Ectodermal cell (in vitro differentiated cells): ENCODE results near the gene LRRC52.
"Not testable (repeated sequence)": the region's sequence is repeated elsewhere in the genome, so short reads cannot be mapped to it uniquely, and the experiment has no call there.

ENCODE experiments used
- H3K27ac ChIP-seq: 2 replicates; pipeline ENCODE4 v1.7.0; 2013; ENCODE audit warnings: mild to moderate bottlenecking, low read depth, low read length; ENCODE audit not compliant: insufficient read depth, poor library complexity, severe bottlenecking
- H3K27me3 ChIP-seq: 2 replicates; pipeline ENCODE4 v1.7.0; 2013; ENCODE audit warnings: mild to moderate bottlenecking, low read length; ENCODE audit not compliant: insufficient read depth, control insufficient read depth, poor library complexity, severe bottlenecking
- H3K36me3 ChIP-seq: one replicate; pipeline ENCODE4 v1.7.0; 2013; ENCODE audit warnings: low read length; ENCODE audit not compliant: control insufficient read depth, insufficient read depth
- H3K4me1 ChIP-seq: one replicate; pipeline ENCODE4 v1.7.0; 2013; ENCODE audit warnings: low read length; ENCODE audit not compliant: control insufficient read depth, insufficient read depth
- H3K4me3 ChIP-seq: 2 replicates; pipeline ENCODE4 v1.7.0; 2013; ENCODE audit warnings: low read depth, low read length, control low read depth; ENCODE audit not compliant: insufficient read depth
- H3K9me3 ChIP-seq: 2 replicates; pipeline ENCODE4 v1.7.0; 2013; ENCODE audit warnings: mild to moderate bottlenecking, low read length, moderate library complexity; ENCODE audit not compliant: control insufficient read depth
- WGBS, 2 experiments: methylation state at CpG; one replicate each; pipeline ENCODE4 v1.1.7; 2013; ENCODE audit warnings: missing lambda C conversion rate in 2 of 2; 5-methylcytosine and 5-hydroxymethylcytosine counted together

Gene LRRC52

DNA sequence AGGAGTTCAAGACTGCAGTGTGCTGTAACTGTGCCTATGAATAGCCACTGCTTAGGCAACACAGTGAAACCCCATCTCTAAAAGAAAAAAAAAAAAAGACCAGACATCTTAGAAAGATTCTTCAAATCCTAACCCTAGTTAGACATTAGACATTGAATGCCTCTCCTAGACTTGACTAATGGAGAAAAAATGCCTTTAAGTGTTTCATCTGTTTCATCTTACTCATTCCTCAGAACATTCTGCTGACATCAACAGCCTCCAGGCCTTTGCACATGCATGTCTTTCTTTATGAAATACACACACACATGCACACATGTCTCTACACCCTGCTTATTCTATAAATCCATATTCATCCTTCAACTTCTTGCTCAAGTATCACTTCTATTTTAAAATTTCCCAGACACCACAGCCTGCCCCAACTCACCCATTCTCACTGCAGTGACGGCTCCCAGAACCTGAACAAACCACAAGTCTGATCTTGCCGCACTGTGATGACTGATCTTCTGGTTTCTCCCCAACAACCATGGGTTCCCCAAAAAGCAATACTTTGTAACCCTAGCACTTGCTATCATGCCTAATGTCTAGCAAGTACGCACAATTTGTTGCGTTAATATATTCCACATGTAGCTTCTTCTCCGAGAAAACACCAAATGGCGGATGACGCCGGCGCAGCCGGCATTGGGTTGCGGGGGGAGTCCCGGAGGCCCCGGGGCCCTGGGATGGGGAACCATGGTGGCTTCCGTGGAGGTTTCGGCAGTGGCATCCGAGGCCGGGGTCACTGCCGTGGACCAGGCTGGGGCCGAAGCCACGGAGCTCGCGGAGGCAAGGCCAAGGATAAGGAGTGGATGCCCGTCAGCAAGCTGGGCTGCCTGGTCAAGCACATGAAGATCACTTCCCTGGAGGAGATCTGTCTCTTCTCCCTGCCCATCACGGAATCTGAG, 37.4 kb downstream of the LRRC52 start:
- Histone ChIP-seq H3K27ac (no peak overlapping the region), H3K27me3 (no peaks in the 10 kb centered on the region), H3K9me3 (no peaks in the 10 kb centered on the region), H3K4me1 (no peaks in the 10 kb centered on the region), H3K36me3 (no peaks in the 10 kb centered on the region), H3K4me3 (no peak overlapping the region)
- WGBS, 2 experiments: 96 to 97% methylated on average over 24 of the region's 24 CpGs

DNA sequence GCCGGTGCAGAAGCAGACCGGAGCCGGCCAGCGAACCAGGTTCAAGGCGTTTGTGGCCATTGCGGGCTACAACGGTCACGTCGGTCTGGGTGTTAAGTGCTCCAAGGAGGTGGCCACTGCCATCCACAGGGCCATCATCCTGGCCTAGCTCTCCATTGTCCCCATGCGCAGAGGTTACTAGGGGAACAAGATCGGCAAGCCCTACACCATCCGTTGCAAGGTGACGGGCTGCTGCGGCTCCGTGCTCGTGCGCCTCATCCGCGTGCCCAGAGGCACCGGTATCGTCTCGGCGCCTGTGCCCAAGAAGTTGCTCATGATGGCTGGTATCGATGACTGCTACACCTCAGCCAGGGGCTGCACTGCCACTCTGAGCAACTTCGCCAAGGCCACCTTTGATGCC, 38.1 kb downstream of the LRRC52 start:
- Histone ChIP-seq H3K9me3 (no peaks in the 10 kb centered on the region), H3K4me1 (no peaks in the 10 kb centered on the region), H3K36me3 (no peaks in the 10 kb centered on the region), H3K27me3 (no peaks in the 10 kb centered on the region), H3K4me3 (no peak overlapping the region), H3K27ac (no peak overlapping the region)
- 96% methylated on average over 25 of the region's 25 CpGs for WGBS, 2 experiments

DNA sequence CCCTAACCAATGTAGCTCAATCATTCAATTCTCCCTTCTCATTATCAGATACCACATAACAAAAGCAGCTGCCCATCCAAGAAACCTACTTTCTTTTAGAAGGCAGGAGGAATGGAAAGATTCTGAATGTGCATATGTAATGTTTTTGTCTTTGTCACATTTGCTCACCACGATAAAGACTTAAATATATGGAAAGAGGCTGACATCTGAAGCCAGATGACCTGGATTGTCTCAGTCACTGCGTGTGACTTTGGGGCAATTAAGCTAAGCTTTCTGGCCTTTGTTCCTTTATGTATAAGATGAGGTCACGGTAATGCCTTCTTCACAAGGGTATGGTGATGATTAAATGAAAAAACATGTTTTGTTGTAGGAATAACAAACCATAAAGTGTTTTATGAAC, 42.6 kb downstream of the LRRC52 start:
- Histone ChIP-seq H3K36me3 (no peaks in the 10 kb centered on the region), H3K4me1 (no peaks in the 10 kb centered on the region), H3K27me3 (no peaks in the 10 kb centered on the region), H3K9me3 (no peaks in the 10 kb centered on the region), H3K27ac (no peak overlapping the region), H3K4me3 (no peak overlapping the region)
- WGBS, 2 experiments: 75 to 76% methylated on average over 3 of the region's 3 CpGs

DNA sequence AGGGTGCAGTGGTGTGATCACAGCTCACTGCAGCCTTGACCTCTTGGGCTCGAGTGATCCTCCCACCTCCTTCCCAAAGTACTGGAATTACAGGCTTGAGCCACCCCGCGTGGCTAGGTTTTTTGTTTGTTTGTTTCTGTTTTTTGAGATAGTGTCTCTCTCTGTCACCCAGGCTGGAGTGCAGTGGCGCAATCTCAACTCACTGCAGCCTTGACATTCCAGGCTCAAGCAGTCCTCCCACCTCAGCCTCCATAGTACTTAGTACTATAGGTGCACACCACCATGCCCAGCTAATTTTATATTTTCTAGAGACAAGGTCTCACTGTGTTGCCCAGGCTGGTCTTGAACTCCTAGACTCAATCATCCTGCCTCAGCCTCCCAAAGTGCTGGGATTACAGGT, 47.6 kb downstream of the LRRC52 start:
- H3K27me3 ChIP-seq: peaks cover 14% of the 10 kb centered on the region
- not testable (repeated sequence) for H3K4me3 ChIP-seq, H3K9me3 ChIP-seq, H3K27ac ChIP-seq, H3K4me1 ChIP-seq, H3K36me3 ChIP-seq
- 83 to 93% methylated on average over 4 of the region's 4 CpGs for WGBS, 2 experiments

DNA sequence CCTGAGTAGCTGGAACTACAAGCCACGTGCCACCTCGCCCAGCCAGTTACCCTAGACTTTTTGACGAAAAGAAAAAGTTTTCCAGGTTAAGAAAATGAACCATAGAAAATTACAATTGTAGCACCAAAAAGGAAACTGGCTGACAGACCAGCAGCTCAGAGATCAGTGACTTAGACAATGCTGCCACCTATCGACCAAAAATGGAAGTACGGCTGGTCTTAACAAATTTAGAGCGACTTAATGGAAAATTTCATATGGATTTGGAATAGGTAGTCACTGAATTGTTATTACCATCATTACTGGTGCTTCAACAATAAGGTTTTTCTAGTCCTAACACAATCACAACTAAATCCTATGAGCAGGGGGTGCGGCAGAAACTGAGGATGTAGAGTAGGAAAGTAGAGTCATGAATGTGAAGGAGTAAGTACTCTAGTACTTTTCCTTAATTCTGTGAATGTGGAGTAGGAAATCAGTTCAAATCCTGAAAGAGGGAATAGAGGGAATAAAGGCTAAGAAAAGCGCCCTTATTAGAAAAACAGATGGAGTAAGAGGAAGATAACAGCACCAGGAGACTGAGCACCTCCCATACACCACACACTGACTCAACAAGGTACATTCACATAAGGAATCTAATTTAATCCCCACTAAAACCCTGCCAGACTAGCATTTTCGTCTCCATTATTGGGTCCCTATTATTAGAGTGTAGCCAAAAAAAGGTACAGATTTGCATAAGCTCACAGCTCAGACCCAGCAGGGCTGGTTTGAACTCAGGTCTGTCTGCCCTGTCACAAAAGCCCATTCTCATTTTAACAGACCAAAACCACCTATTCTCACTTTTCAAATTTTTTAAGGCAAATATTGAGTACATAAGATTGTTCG, 49.4 kb downstream of the LRRC52 start:
- Histone ChIP-seq H3K4me3 (no peak overlapping the region), H3K9me3 (no peaks in the 10 kb centered on the region), H3K36me3 (no peaks in the 10 kb centered on the region), H3K27me3 (peaks cover 14% of the 10 kb centered on the region), H3K4me1 (no peaks in the 10 kb centered on the region), H3K27ac (no peak overlapping the region)
- WGBS, 2 experiments: 2 to 9% methylated on average over 10 of the region's 10 CpGs

DNA sequence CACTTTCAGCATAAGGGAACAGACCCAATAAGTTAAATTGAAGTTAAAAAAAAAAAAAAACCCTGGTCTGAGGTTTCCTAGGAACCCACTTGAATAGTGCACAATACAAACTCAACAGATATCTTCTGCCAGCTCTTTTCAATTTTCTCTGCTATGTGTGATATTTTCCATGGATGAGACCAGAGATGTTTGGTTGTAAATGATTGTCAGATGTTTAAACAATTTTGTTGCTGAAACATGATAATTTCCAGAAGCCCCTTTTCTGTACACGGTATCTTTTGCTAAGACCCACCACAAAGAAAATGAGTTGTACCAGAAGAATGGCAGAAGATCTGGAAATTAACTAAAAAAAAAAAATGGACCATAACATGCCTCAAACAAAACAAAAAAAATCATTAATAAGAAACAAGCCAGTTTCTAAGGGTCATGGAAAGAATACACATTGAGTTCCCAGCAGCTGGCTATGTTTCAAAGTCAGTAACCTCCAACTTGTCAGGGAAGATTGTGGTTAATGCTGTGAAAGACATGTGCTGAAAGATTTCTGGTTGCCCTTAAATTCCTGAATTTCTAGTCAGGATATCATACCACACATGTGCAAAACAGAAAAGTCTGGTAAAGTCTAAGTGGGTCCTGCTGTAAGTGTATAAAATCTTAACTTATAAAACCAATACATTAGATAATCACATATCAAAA, 51.6 kb downstream of the LRRC52 start:
- WGBS, 2 experiments: 92 to 100% methylated on average over 1 of the region's 1 CpG
- H3K4me3 ChIP-seq: no peak overlapping the region
- no peaks in the 10 kb centered on the region for H3K4me1 ChIP-seq
- H3K27me3 ChIP-seq: peaks cover 14% of the 10 kb centered on the region
- H3K27ac ChIP-seq: no peak overlapping the region
- H3K36me3 ChIP-seq: no peaks in the 10 kb centered on the region
- H3K9me3 ChIP-seq: no peaks in the 10 kb centered on the region

DNA sequence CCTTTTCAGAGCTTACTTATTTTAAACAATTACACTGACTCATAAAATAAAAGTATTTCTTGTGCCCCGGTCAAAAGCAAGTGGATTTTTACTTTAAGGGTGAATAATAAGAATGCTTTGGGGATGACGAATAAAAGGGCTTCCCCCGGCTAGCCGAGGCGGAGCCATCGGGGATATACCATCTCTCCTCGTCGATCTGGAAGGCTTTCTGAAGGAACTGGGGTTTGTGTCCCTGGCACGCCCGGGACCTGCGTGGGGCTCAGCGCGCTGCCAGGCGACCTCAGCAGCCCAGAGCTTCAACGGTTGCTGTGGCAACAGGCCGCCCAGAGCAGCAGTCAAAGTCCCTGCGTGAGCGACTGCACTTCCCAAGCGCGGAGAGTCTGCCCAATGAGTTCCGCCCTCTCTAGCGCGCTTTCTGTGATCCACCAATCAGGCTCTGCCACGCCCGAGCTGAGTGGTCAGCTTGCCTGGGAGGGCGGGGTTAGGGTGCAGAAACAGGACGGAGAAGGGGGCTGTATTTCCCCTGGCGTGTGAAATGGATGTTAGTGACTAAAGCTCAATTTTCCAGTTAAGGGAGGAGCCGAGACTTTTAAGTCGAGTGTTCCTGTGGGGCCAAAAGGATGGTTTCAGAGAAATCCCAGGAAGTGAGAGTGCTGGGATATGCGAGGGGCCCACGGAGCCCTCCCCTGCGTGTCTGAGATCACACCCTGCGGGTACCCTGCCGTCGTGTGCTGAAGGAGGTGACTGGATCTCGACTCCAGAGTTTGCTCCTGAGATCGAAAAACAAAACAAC, 54.3 kb downstream of the LRRC52 start:
- Histone ChIP-seq H3K27me3 (peaks cover 14% of the 10 kb centered on the region), H3K4me1 (no peaks in the 10 kb centered on the region), H3K9me3 (no peaks in the 10 kb centered on the region), H3K36me3 (no peaks in the 10 kb centered on the region), H3K4me3 (peak overlapping the region; percentile 73), H3K27ac (no peak overlapping the region)
- 1% methylated on average over 37 to 38 of the region's 38 CpGs for whole genome bisulfite sequencing, 2 experiments

DNA sequence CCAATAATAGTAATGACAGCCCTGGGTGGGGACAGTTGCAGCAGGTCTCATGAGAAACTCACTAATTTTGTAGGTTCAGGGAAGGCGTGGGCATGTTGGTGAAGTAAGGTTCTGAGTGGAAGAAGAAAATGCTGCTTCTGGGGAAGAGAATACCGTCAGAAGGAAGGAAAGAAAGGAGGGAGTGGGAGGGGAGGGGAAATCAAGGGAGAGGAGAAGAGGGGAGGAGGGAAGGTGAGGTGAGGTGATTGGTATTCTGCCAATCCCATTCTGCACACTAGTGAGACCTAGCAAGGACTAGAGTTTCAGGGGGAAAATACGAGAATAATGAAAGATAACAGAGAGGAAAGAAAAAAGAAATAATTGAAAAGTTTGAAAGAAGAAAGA, 54.9 kb downstream of the LRRC52 start:
- no peaks in the 10 kb centered on the region for H3K9me3 ChIP-seq
- H3K36me3 ChIP-seq: no peaks in the 10 kb centered on the region
- H3K4me1 ChIP-seq: no peaks in the 10 kb centered on the region
- no peak overlapping the region for H3K27ac ChIP-seq
- H3K27me3 ChIP-seq: peaks cover 8% of the 10 kb centered on the region
- peak overlapping the region; percentile 73 for H3K4me3 ChIP-seq
- WGBS, 2 experiments: 22 to 35% methylated on average over 3 of the region's 3 CpGs

DNA sequence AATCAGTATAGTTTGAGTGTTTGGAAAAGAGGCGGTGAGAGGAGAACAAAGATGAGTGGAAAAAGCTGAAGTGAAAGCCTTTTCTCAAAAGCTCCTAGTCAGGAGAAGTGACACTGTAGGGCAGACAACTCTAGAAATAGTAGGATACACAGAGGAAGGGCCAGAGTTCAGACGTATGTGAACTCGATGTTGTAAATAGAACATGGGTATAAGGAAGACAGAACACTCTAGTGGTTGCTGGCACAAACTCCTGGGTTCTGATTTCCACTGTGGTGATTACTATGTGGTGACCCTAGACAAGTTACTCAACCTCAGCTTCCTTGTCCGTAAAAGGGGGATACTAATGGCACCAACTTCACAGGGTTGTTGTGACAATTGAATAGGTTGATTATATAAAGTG, 57.0 kb downstream of the LRRC52 start:
- H3K27me3 ChIP-seq: no peaks in the 10 kb centered on the region
- no peaks in the 10 kb centered on the region for H3K36me3 ChIP-seq
- H3K9me3 ChIP-seq: no peaks in the 10 kb centered on the region
- H3K4me3 ChIP-seq: no peak overlapping the region
- H3K27ac ChIP-seq: no peak overlapping the region
- WGBS, 2 experiments: 89 to 90% methylated on average over 4 of the region's 4 CpGs
- no peaks in the 10 kb centered on the region for H3K4me1 ChIP-seq
